H1 (cell line): Measurements from ENCODE around the gene STOML1. TPM values are rescaled to one million over a fixed set of nuclear protein-coding genes. Genes with fewer than 3 reads are reported as not detected.

Source experiments
- CTCF ChIA-PET: fragments of 300-600 bp; sonication (Branson Sonifier 250); formaldehyde crosslinking; loops from one replicate; lab custom pipeline; 2021; ENCODE audit not compliant: partially characterized antibody; lab: Charles Lee
- POLR2A ChIA-PET: fragments of 300-600 bp; sonication (Branson Sonifier 250); formaldehyde crosslinking; loops from one replicate; lab custom pipeline; 2021; ENCODE audit warnings: inconsistent platforms; ENCODE audit not compliant: partially characterized antibody; lab: Charles Lee
- DNase-seq, 2 experiments: peaks; one replicate each; pipeline versions ENCODE4 v3.0.0 to v3.0.0-alpha.2; 2010 to 2022; ENCODE audit warnings: low spot score in 2 of 2, low read depth in 1 of 2, mixed read lengths in 1 of 2
- FAIRE-seq: peaks from 2 replicates; lab custom pipeline; 2011; peaks lifted over from hg19 to GRCh38; lab: Jason Lieb, UNC
- H2AFZ ChIP-seq: 2 replicates; pipeline ENCODE4 v1.8.1; 2012; ENCODE audit warnings: low read length, inconsistent platforms
- H2AK5ac ChIP-seq: 2 replicates; pipeline ENCODE4 v1.6.1; 2013; ENCODE audit warnings: low read depth, low read length
- H2BK120ac ChIP-seq: replicated peaks from 2 replicates; pipeline ENCODE3; 2013; ENCODE audit warnings: low read depth, low read length, inconsistent platforms
- H2BK12ac ChIP-seq: 2 replicates; pipeline ENCODE4 v1.6.1; 2013; ENCODE audit warnings: low read depth, low read length
- H2BK15ac ChIP-seq: 2 replicates; pipeline ENCODE4 v1.6.1; 2013; ENCODE audit warnings: low read length
- H2BK20ac ChIP-seq: 2 replicates; pipeline ENCODE4 v1.6.1; 2013; ENCODE audit warnings: low read length
- H2BK5ac ChIP-seq: 2 replicates; pipeline ENCODE4 v1.6.1; 2013; ENCODE audit warnings: low read depth, low read length
- H3K14ac ChIP-seq: 2 replicates; pipeline ENCODE4 v1.6.1; 2013; ENCODE audit warnings: inconsistent platforms; ENCODE audit not compliant: insufficient read length
- H3K18ac ChIP-seq: 2 replicates; pipeline ENCODE4 v1.6.1; 2013; ENCODE audit warnings: low read length; ENCODE audit errors: extremely low read depth
- H3K23ac ChIP-seq: 2 replicates; pipeline ENCODE4 v1.6.1; 2013; ENCODE audit warnings: inconsistent platforms; ENCODE audit not compliant: insufficient read length
- H3K23me2 ChIP-seq: 2 replicates; pipeline ENCODE4 v1.6.1; 2013; ENCODE audit warnings: low read depth, low read length
- H3K27ac ChIP-seq: 2 replicates; pipeline ENCODE4 v1.6.1; 2011; ENCODE audit warnings: low read depth, low read length, inconsistent platforms
- H3K27me3 ChIP-seq, 4 experiments: replicated peaks in 1 of 4; 1 replicate in 1 of 4; 2 replicates in 3 of 4; pipeline versions ENCODE4 v1.6.1 to v1.8.1; 2011 to 2013; ENCODE audit warnings: low read length in 3 of 4, mild to moderate bottlenecking in 3 of 4, inconsistent platforms in 2 of 4, mixed read lengths in 2 of 4, moderate library complexity in 1 of 4; ENCODE audit not compliant: control insufficient read depth in 3 of 4, insufficient read depth in 3 of 4; ENCODE audit errors: extremely low read depth in 1 of 4
- H3K36me3 ChIP-seq, 4 experiments: 2 replicates each; pipeline versions ENCODE4 v1.6.1 to v1.8.1; 2011 to 2013; ENCODE audit warnings: mild to moderate bottlenecking in 4 of 4, low read length in 3 of 4, moderate library complexity in 2 of 4, control low read depth in 1 of 4, inconsistent platforms in 1 of 4; ENCODE audit not compliant: insufficient read depth in 4 of 4, control insufficient read depth in 2 of 4
- H3K4ac ChIP-seq: replicated peaks from 2 replicates; pipeline ENCODE3; 2013; ENCODE audit warnings: low read length, low read depth, mixed read lengths, inconsistent platforms; ENCODE audit not compliant: insufficient read length
- H3K4me1 ChIP-seq, 4 experiments: replicated peaks in 1 of 4; 1 replicate in 1 of 4; 2 replicates in 3 of 4; pipeline versions ENCODE4 v1.6.1 to v1.8.1; 2011 to 2013; ENCODE audit warnings: low read length in 3 of 4, inconsistent platforms in 2 of 4, mixed read lengths in 1 of 4; ENCODE audit not compliant: insufficient read depth in 4 of 4, control insufficient read depth in 3 of 4
- H3K4me2 ChIP-seq, 2 experiments: 2 replicates each; pipeline versions ENCODE4 v1.6.1 to v1.8.1; 2011 to 2013; ENCODE audit warnings: low read depth in 2 of 2, low read length in 2 of 2, control low read depth in 1 of 2, inconsistent platforms in 1 of 2, mild to moderate bottlenecking in 1 of 2; ENCODE audit not compliant: insufficient read depth in 1 of 2
- H3K4me3 ChIP-seq, 4 experiments: fragments of 200-600, 300-600 bp in 1 of 4; sonication (generic), shearing (Covaris generic), sonication (Bioruptor Twin) in 1 of 4; 2 replicates each; pipeline versions ENCODE4 v1.5.1 to v1.8.1; 2011 to 2016; ENCODE audit warnings: low read length in 4 of 4, low read depth in 3 of 4, control low read depth in 2 of 4, inconsistent platforms in 2 of 4, mild to moderate bottlenecking in 2 of 4, mixed read lengths in 1 of 4, moderate library complexity in 1 of 4; ENCODE audit not compliant: insufficient read depth in 2 of 4; ENCODE audit errors: extremely low read depth in 1 of 4
- H3K56ac ChIP-seq: replicated peaks from 2 replicates; pipeline ENCODE3; 2013; ENCODE audit warnings: low read depth, mild to moderate bottlenecking, mixed read lengths, low read length, inconsistent platforms; ENCODE audit not compliant: insufficient read length
- H3K79me1 ChIP-seq: 2 replicates; pipeline ENCODE4 v1.6.1; 2013; ENCODE audit warnings: low read depth, low read length, control low read depth
- H3K79me2 ChIP-seq, 2 experiments: 2 replicates each; pipeline versions ENCODE4 v1.6.1 to v1.8.1; 2012 to 2013; ENCODE audit warnings: low read length in 2 of 2, mild to moderate bottlenecking in 2 of 2, inconsistent platforms in 1 of 2; ENCODE audit not compliant: insufficient read depth in 2 of 2, control insufficient read depth in 1 of 2
- H3K9ac ChIP-seq, 4 experiments: replicated peaks in 1 of 4; 1 replicate in 1 of 4; 2 replicates in 3 of 4; pipeline versions ENCODE4 v1.6.1 to v1.8.1; 2011 to 2013; ENCODE audit warnings: low read depth in 3 of 4, low read length in 3 of 4, control low read depth in 2 of 4, mild to moderate bottlenecking in 2 of 4, moderate library complexity in 2 of 4, inconsistent platforms in 1 of 4; ENCODE audit errors: extremely low read depth in 1 of 4
- H3K9me3 ChIP-seq, 2 experiments: 2 replicates each; pipeline versions ENCODE4 v1.6.1 to v1.8.1; 2012 to 2013; ENCODE audit warnings: mild to moderate bottlenecking in 2 of 2, moderate library complexity in 2 of 2, control low read depth in 1 of 2, inconsistent platforms in 1 of 2, low read depth in 1 of 2, low read length in 1 of 2, mixed read lengths in 1 of 2; ENCODE audit not compliant: insufficient read depth in 2 of 2
- H4K20me1 ChIP-seq, 2 experiments: replicated peaks in 1 of 2; 2 replicates each; pipeline versions ENCODE3 to v1.8.1; 2011 to 2013; ENCODE audit warnings: inconsistent platforms in 2 of 2, low read length in 2 of 2, mild to moderate bottlenecking in 1 of 2; ENCODE audit not compliant: insufficient read depth in 2 of 2, control insufficient read depth in 1 of 2
- H4K5ac ChIP-seq: 2 replicates; pipeline ENCODE4 v1.6.1; 2013; ENCODE audit warnings: low read length, low read depth, mixed read lengths, inconsistent platforms; ENCODE audit not compliant: insufficient read length
- H4K8ac ChIP-seq: 2 replicates; pipeline ENCODE4 v1.8.0; 2013; ENCODE audit warnings: mild to moderate bottlenecking, moderate library complexity, low read length, inconsistent platforms; ENCODE audit not compliant: insufficient read depth; ENCODE audit errors: extremely low read depth
- H4K91ac ChIP-seq: replicated peaks from 2 replicates; pipeline ENCODE3; 2013; ENCODE audit warnings: low read length, mixed read lengths, inconsistent platforms; ENCODE audit not compliant: insufficient read length
- ATF2 ChIP-seq: IDR thresholded peaks from 2 replicates; pipeline ENCODE4 v1.6.1; 2012; ENCODE audit warnings: low read length, inconsistent platforms
- BCL11A ChIP-seq, 2 experiments: IDR thresholded peaks; one replicate each; pipeline ENCODE4 v1.6.1; 2011; ENCODE audit warnings: low read depth in 2 of 2, low read length in 2 of 2, mild to moderate bottlenecking in 2 of 2
- CHD1 ChIP-seq: IDR thresholded peaks from 2 replicates; pipeline ENCODE4 v1.6.1; 2012; ENCODE audit warnings: low read depth, low read length, improper control_type of control experiment
- GABPA ChIP-seq: IDR thresholded peaks from 2 replicates; pipeline ENCODE4 v1.6.1; 2011; ENCODE audit warnings: mild to moderate bottlenecking, low read length, moderate library complexity, borderline replicate concordance; ENCODE audit not compliant: insufficient read depth
- KDM5A ChIP-seq: fragments of 200-600 bp; IDR thresholded peaks from 2 replicates; pipeline ENCODE4 v1.7.1; 2012; ENCODE audit warnings: mild to moderate bottlenecking, low read length, inconsistent platforms, mixed read lengths
- MAX ChIP-seq: IDR thresholded peaks from 2 replicates; pipeline ENCODE4 v1.6.1; 2012; ENCODE audit warnings: inconsistent platforms
- NRF1 ChIP-seq: IDR thresholded peaks from 2 replicates; pipeline ENCODE4 v1.6.1; 2011; ENCODE audit warnings: mild to moderate bottlenecking, low read depth, low read length, improper control_type of control experiment
- POLR2AphosphoS5 ChIP-seq: IDR thresholded peaks from 2 replicates; pipeline ENCODE4 v1.6.1; 2011; ENCODE audit warnings: low read depth, low read length
- POU5F1 ChIP-seq: IDR thresholded peaks from 2 replicates; pipeline ENCODE4 v1.6.1; 2011; ENCODE audit warnings: low read depth, mild to moderate bottlenecking, low read length, moderate library complexity
- RBBP5 ChIP-seq: IDR thresholded peaks from 2 replicates; pipeline ENCODE4 v1.7.1; 2012; ENCODE audit warnings: low read depth, mild to moderate bottlenecking, inconsistent platforms, low read length, moderate library complexity, borderline replicate concordance
- SAP30 ChIP-seq: fragments of 300-600 bp; sonication (generic); IDR thresholded peaks from 2 replicates; pipeline ENCODE4 v1.7.1; 2012; ENCODE audit warnings: low read length, moderate library complexity, mild to moderate bottlenecking, inconsistent platforms; ENCODE audit not compliant: insufficient read depth, insufficient replicate concordance
- SRF ChIP-seq: IDR thresholded peaks from 2 replicates; pipeline ENCODE4 v1.6.1; 2011; ENCODE audit warnings: mild to moderate bottlenecking, low read depth, low read length, moderate library complexity
- TBP ChIP-seq: IDR thresholded peaks from 2 replicates; pipeline ENCODE4 v1.6.1; 2011; ENCODE audit warnings: low read depth, low read length, improper control_type of control experiment
- WGBS, 2 experiments: shearing (Covaris generic) in 1 of 2; methylation state at CpG; one replicate each; pipeline versions ENCODE4 v1.1.6 to v1.1.7; 2013 to 2015; ENCODE audit warnings: low lambda C conversion rate in 2 of 2, mixed read lengths in 2 of 2, inconsistent platforms in 1 of 2, low coverage in 1 of 2, missing lambda C conversion rate in 1 of 2; ENCODE audit not compliant: insufficient replicate concordance in 2 of 2, insufficient coverage in 1 of 2, insufficient read length in 1 of 2; ENCODE audit errors: extremely low coverage in 1 of 2, missing lambda C conversion rate in 1 of 2; 5-methylcytosine and 5-hydroxymethylcytosine counted together
- polyA plus RNA-seq, 7 experiments: library from polyadenylated mRNA; depleted of rRNA in 3 of 7; stranded (reverse) in 5 of 7; unstranded in 2 of 7; fragments of >200 nt in 5 of 7; fragments of 200-250 nt in 2 of 7; gene quantifications; 1 replicate in 5 of 7; 2 replicates in 1 of 7; 4 replicates in 1 of 7; pipeline versions ENCODE4 v1.2.1 to v1.2.3, GENCODE V29; 2011 to 2013; ENCODE audit warnings: missing spikeins in 2 of 7, mixed read lengths in 2 of 7
- total RNA-seq: library from RNA; stranded (reverse); fragmentation: NEBNext Ultra II Directional; extraction: Animal tissue kit (Norgen Biotek cat#: 25700); gene quantifications from 2 replicates; pipeline ENCODE4 v1.2.1, GENCODE V29; 2021

The STOML1 gene
- total and polyA plus RNA-seq, 2 of the 8 experiments (the other 6 are each of a cell fraction or from before 2014, with no cell fraction given), result 2.6 to 3.2 TPM

- no peak overlapping the region for H2BK20ac ChIP-seq
- no peak overlapping the region for H3K56ac ChIP-seq
- no peak overlapping the region for H3K4ac ChIP-seq
- WGBS, 2 experiments, result 95% methylated on average over 3 of the region's 3 CpGs; no CpG with 5 or more reads in 1 of the 2 experiments
- no peaks in the 10 kb centered on the region; a peak in 1 of 7 replicates for H3K4me1 ChIP-seq
- H3K27me3 ChIP-seq, result no peaks in the 10 kb centered on the region
- peaks cover 0 to 2% of the 10 kb centered on the region in 2 experiments for H4K20me1 ChIP-seq
- no peak overlapping the region for H3K14ac ChIP-seq
- no peak overlapping the region for H2AK5ac ChIP-seq
- H3K9ac ChIP-seq, result no peak overlapping the region
- no peak overlapping the region for H2BK120ac ChIP-seq
- H3K79me2 ChIP-seq, result no peaks in the 10 kb centered on the region
- H2BK15ac ChIP-seq, result no peak overlapping the region
- no peak overlapping the region for H2BK12ac ChIP-seq
- no peak overlapping the region for H3K4me2 ChIP-seq
- H3K23ac ChIP-seq, result no peak overlapping the region
- H3K4me3 ChIP-seq, result no peak overlapping the region
- FAIRE-seq (no peak), DNase-seq (no peak)
- no peak overlapping the region for H4K5ac ChIP-seq
- H3K27ac ChIP-seq, result no peak overlapping the region
- no peaks in the 10 kb centered on the region for H3K23me2 ChIP-seq
- POLR2A ChIA-PET, result interaction anchor here (1.6 kb wide), 1 partner anchor 14 kb away, joined by 6 read pairs; no protein-coding TSS in a partner anchor
- CTCF ChIA-PET, result interaction anchor here (0.9 to 1.6 kb wide), 5 partner anchors 8 to 69 kb away, joined by 3 to 5 read pairs (median 3); no protein-coding TSS in a partner anchor
- H3K79me1 ChIP-seq, result no peaks in the 10 kb centered on the region
- no peak overlapping the region for H4K8ac ChIP-seq
- no peaks in the 10 kb centered on the region for H3K36me3 ChIP-seq
- H3K9me3 ChIP-seq, result no peaks in the 10 kb centered on the region
- no peak overlapping the region for H2AFZ ChIP-seq
- H3K18ac ChIP-seq, result no peak overlapping the region
- no peak overlapping the region for H4K91ac ChIP-seq
- H2BK5ac ChIP-seq, result no peak overlapping the region
- TF ChIP-seq KDM5A (no peak), SAP30 (no peak), POU5F1 (no peak), CHD1 (no peak), RBBP5 (no peak), SRF (no peak), MAX (no peak), BCL11A (IDR thresholded peaks at IDR 0.05; ENCODE audit: low read depth in 2 of 2, low read length in 2 of 2) (no peak), GABPA (no peak), TBP (no peak), NRF1 (no peak), POLR2AphosphoS5 (no peak), ATF2 (no peak)
These were observed 50.6 kb downstream of the STOML1 start for GRCh38 chr15:73941449-73941848.
